ENCODE results near the gene EDC3. TPM values are rescaled to one million over a fixed set of nuclear protein-coding genes. Genes with fewer than 3 reads are reported as not detected.
"Not testable (repeated sequence)": the region's sequence is repeated elsewhere in the genome, so short reads cannot be mapped to it uniquely, and the experiment has no call there.

Gene EDC3
- total RNA-seq, 1 donor from 2014 or later, result 51.2 TPM

DNA sequence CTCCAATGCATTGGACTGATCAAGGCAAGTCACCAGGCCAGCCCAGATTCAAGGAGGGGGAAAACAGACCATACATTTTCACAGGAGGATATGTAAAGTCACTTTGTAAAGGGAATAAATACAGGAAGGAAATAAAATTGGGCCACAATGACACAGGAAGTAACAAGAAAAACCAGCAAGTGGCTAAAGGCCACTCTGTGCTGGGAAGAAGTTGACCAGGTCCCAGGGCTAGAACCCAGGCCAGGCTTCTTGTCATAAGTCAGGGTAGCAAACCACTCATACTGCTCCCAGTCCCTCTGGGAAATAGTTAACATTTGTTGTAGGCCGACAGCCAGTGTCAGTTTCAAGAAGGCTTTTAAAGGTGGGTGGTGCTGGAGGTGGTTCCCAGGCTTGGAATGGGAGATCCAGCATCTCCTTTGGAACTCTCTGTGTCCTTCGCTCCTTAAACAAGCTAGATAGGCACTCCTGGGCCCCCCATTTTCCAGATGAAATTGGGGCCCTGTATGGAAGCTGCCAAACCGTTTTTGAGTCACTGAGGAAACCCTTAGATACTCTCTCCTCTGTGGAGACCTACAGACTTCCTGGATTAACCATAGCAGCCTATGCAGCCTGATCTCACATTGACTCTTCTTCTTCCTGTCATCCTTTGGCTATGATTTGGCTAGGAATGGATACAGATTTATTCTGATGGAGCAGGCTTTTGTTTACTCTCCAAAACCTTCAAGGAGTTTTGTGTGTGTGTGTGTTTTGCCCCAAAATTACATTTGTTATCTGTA is 14.7 kb upstream of the EDC3 start:
- intact Hi-C loops (cut with micrococcal nuclease), result no loop called here

DNA sequence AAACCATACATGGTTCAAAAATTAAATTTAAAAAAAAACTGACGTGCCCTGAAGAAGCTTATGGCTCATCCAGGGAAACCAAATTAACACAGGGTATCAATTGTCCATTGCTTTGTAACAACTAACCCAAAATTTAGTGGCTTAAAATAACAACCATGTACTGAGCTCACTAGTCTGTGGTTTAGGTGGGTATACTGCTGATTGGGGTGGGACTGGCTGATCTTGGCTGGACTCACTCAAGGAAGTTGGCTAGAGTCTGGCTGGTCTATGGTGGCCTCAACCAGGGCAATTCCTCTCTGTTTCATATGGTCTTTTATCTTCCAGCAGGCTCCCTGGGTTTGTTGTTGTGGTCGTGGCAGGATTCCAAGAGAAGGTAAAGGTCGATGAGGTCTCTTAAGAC is 14.1 kb upstream of the EDC3 start:
- intact Hi-C loops (cut with micrococcal nuclease), result no loop called here

DNA sequence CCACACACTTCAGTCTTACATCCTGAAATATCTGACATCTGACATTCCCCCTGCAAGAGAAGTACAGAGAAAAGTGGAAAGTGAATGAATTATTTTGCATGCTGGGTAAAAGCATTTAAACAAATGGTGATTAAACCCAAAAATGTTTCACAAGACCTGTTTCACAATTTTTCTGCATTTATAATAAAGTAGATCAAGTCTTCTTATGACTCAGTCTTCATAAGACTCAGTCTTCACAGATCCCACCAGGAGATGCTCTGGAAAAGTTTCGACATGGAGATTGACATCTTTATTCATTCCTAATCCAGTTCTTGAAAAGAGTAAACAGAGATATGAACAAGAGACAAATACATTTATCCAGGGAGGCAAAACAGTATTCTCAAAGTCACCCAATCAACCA is 13.2 kb upstream of the EDC3 start:
- intact Hi-C loops (cut with micrococcal nuclease), result no loop called here

GRCh38 chr15:74696808-74697207 is 984 bp upstream of the EDC3 start:
- intact Hi-C loops (cut with micrococcal nuclease), result loop anchor here (1.0 to 5.0 kb wide), 10 partner anchors 29 to 705 kb away; partner anchors contain the start of genes ARID3B, CLK3, PML and PPCDC

DNA sequence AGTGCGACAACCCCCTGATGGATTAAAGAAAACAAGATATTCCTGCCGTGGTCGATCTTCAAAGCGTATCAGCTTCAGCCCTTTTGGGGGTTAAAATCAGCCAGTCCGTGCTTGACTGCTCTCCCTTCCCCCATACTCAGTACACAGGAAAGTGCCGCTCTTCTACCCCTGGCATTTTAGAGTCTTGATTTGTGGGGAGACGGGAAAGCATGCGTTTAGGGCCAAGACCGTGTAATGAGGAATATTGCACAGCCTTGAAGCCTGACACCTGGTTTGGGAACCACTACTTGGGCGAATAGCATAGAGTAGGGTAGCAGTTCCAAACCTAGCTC is 540 bp upstream of the EDC3 start:
- intact Hi-C loops (cut with micrococcal nuclease), result loop anchor here (1.0 to 5.0 kb wide), 10 partner anchors 30 to 704 kb away; partner anchors contain the start of genes ARID3B, CLK3, PML and PPCDC

DNA sequence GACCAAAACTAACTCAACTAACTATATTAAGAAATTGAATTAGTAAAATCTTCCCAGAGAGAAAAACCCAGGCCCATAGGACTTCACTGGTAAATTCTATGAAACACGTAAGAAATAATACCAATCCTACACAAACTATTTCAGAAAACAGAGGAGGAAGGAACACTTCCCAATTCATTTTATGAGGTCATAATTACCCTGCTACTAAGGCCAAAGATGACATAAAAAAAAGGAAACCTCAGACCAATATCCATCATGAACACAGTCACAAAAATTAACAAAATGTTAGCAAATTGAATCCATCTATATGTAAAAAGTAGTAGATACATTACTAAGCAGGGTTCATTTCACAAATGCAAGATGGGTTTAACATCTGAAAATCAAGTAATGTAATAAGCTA is 3.5 kb downstream of the EDC3 start:
- intact Hi-C loops (cut with micrococcal nuclease), result no loop called here

DNA sequence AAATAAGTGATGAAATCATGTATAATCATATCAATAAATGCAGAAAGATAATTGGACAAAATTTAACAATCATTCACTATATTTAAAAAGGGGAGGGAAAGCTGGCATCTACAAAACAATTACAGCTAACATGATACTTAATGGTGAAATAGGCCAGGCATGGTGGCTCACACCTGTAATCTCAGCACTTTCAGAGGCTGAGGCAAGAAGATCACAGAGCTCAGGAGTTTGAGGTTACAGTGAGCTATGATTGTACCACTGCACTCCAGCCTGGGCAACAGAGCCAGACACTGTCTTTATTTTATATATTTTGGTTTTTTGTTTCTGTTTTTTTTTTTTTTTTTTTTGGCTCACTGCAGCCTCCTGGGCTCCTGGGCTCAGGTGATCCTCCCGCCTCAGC is 12.1 kb downstream of the EDC3 start:
- intact Hi-C loops (cut with micrococcal nuclease), result no loop called here

DNA sequence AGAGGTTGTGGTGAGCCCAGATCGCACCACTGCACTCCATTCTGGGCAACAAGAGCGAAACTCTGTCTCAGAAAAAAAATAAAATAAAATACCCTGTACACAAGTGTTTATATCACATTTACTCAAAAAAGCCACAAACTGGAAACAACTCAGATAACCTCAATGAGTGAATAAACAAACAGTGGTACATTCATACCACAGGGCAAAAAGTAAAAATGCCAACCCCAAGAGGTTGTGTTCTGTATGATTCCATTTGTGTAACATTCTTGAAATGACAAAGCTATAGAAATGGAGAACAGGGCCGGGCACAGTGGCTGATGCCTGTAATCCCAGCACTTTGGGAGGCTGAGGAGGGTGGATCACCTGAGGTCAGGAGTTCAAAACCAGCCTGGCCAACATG is 12.9 kb downstream of the EDC3 start:
- intact Hi-C loops (cut with micrococcal nuclease), result no loop called here

GRCh38 chr15:74680456-74680855 is 15.4 kb downstream of the EDC3 start:
- intact Hi-C loops (cut with micrococcal nuclease), result no loop called here

- intact Hi-C loops (cut with micrococcal nuclease), result no loop called here
These were observed 19.0 kb downstream of the EDC3 start for GRCh38 chr15:74676801-74677200.

DNA sequence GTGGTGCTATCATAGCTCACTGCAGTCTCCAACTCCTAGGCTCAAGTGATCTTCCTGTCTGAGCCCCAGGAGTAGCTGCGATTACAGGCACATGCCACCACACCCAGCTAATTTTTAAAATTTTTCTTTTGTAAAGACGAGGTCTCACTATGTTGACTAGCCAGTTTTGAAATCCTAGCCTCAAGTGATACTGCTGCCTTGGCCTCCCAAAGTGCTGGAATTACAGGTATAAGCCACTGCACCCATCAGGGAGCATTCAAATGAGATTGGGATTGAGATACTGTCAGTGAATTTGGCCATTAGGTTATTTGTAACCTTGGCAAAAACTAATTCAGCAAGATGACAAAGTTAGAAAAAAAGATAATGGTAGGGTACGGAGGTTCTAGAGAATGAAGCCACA is 21.7 kb downstream of the EDC3 start:
- intact Hi-C loops (cut with micrococcal nuclease), result no loop called here

DNA sequence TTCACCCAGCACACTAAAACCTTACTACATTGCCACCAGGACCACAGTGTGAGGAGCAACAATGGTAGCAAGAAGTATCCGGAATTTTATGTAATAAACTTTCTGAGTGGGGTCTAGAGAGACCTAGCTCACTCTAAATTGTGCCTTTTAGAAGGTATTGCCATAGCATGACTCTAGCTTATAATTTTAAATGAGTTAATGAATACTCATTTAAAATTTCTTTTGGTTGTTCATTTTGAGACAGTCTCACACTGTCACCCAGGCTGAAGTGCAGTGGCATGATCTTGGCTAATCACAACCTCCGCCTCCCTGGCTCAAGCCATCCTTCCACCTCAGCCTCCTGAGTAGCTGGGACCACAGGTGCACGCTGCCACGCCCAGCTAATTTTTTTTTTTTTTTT is 26.2 kb downstream of the EDC3 start:
- intact Hi-C loops (cut with micrococcal nuclease), result no loop called here

DNA sequence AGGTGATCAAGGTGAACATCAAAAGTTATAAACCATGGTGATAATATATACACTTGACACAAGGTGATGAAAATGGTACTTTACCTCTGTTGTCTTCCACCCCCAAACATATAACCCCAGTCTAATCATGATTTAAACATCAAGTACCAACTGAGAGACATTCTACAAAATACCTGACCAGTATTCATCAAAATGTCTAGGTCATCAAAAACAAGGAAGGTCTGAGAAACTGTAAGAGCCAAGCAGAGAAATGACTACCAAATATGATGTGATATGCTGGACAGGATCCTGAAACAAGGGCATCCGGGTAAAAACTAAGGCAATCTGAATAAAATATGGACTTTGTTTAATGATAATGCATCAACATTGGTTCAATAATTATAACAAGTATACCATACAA is 27.8 kb downstream of the EDC3 start:
- intact Hi-C loops (cut with micrococcal nuclease), result no loop called here

- intact Hi-C loops (cut with micrococcal nuclease), result no loop called here
These were observed 31.2 kb downstream of the EDC3 start for GRCh38 chr15:74664670-74665069.

GRCh38 chr15:74664028-74664616 is 31.7 kb downstream of the EDC3 start:
- intact Hi-C loops (cut with micrococcal nuclease), result no loop called here

DNA sequence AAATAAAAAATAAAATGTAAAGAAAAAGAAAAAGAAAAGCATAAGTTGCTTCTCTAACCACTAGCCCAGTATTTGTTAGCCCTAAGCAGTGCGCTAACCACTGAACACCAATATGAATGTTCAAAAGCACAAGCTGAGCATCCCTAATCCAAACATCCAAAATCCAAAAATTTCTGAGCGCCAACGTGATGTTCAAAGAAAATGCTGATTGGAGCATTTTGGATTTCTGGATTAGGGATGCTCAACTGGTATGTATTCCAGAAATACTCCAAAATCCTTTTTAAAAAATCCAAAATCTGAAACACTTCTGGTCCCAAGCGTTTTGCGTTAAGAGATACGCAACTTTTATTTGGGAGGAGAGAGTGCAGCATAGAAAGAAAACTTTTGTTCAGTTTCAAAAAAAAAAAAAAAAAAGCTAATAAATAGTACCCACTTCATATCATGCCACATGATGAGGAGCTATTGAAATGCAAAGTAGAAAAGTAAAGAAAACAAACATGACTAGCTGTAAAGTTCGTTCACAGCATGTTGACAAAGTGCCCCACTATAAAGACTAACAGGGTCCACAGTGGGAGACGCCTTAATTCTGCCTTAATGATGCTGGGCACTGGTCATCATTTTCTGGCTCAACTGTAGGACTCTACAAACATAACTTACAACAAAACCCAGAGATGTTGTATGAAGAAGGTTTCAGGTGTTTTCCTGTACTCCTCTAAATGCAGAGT is 32.4 kb downstream of the EDC3 start:
- intact Hi-C loops (cut with micrococcal nuclease), result no loop called here

- intact Hi-C loops (cut with micrococcal nuclease), result no loop called here
These were observed 33.6 kb downstream of the EDC3 start for GRCh38 chr15:74662064-74662860.

GRCh38 chr15:74661280-74661679 is 34.5 kb downstream of the EDC3 start:
- intact Hi-C loops (cut with micrococcal nuclease), result not testable (repeated sequence)

GRCh38 chr15:74657846-74658245 is 38.0 kb downstream of the EDC3 start:
- intact Hi-C loops (cut with micrococcal nuclease), result no loop called here

GRCh38 chr15:74656935-74657535 is 38.8 kb downstream of the EDC3 start:
- intact Hi-C loops (cut with micrococcal nuclease), result no loop called here

- intact Hi-C loops (cut with micrococcal nuclease), result no loop called here
These were observed 40.4 kb downstream of the EDC3 start for GRCh38 chr15:74655424-74655823.
